Prostate gland (tissue), 2 donors: ENCODE measurements around the gene CCDC12. TPM values are rescaled to one million over a fixed set of nuclear protein-coding genes. Genes with fewer than 3 reads are reported as not detected.

Experiments used
- DNase-seq: peaks from one replicate; pipeline ENCODE4 v3.0.0-alpha.2; 2019; ENCODE audit warnings: low spot score
- H3K27ac ChIP-seq, 2 donors: fragments of 200-600 bp; sonication (generic); 2 replicates each; pipeline ENCODE4 v1.5.1; 2017 to 2019
- H3K27me3 ChIP-seq: fragments of 200-600 bp; sonication (generic); replicated peaks from 2 replicates; pipeline ENCODE4 v1.5.1; 2019; ENCODE audit not compliant: insufficient read depth
- H3K36me3 ChIP-seq, 2 donors: fragments of 200-600 bp; sonication (generic); 1 replicate in 1 of 2; 2 replicates in 1 of 2; pipeline versions ENCODE4 v1.5.1 to v1.8.1; 2017 to 2019
- H3K4me1 ChIP-seq: fragments of 200-600 bp; sonication (generic); replicated peaks from 2 replicates; pipeline ENCODE4 v1.5.1; 2019
- H3K4me3 ChIP-seq, 2 donors: fragments of 200-600 bp; sonication (generic); 2 replicates each; pipeline ENCODE4 v1.5.1; 2017 to 2019
- H3K9me3 ChIP-seq: fragments of 200-600 bp; sonication (generic); 2 replicates; pipeline ENCODE4 v1.5.1; 2017
- POLR2A ChIP-seq: fragments of 450-650 bp; IDR thresholded peaks from one replicate; pipeline ENCODE4 v1.6.1; 2016; ENCODE audit warnings: antibody characterized with exemption, mild to moderate bottlenecking
- POLR2AphosphoS5 ChIP-seq: sonication (generic); formaldehyde crosslinking; IDR thresholded peaks from one replicate; pipeline ENCODE4 v1.6.1; 2017; ENCODE audit warnings: antibody characterized with exemption
- WGBS: methylation state at CpG from one replicate; pipeline ENCODE4 v1.1.5; 2018; 5-methylcytosine and 5-hydroxymethylcytosine counted together
- intact Hi-C: fragments of 100-400 bp; cut with DNase I; formaldehyde crosslinking; loops from one replicate; pipeline ENCODE4 v1.14.2; 2022
- total RNA-seq, 2 donors: library from RNA; depleted of rRNA; stranded (reverse); fragments of >200 nt; gene quantifications; one replicate each; pipeline ENCODE4 v1.1.0, GENCODE V29; 2016
- TF ChIP-seq, protein P1 (sequence below), 4 experiments: fragments of 200-600 bp in 2 of 4; fragments of 450-650 bp in 2 of 4; sonication (generic) in 2 of 4; IDR thresholded peaks; 1 replicate in 3 of 4; 2 replicates in 1 of 4; pipeline ENCODE4 v1.5.1; 2016 to 2019; ENCODE audit warnings: antibody characterized with exemption in 4 of 4, mild to moderate bottlenecking in 2 of 4, moderate library complexity in 2 of 4

The CCDC12 gene
- total RNA-seq, 2 donors from 2014 or later: 34.6 to 78.7 TPM

DNA sequence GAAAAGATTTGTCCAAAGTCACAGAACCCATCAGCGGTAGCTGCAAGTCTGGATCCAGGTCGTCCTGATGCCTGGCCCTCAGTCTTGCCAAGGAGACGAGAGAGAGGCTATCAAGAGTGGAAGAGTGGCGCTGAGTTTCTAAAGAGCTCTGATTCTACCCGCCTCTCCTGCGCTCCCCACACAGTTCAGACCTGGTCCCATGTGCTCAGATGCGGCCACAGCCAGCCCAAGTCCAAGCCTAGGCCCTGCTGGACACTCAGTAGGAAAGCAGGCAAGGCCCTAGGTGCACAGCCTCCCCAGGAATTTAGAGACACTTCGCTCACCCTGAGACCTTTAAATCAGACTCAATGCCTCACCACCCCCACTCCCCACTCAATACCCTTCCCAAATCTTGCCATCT, 32.4 kb downstream of the CCDC12 start:
- no peaks in the 10 kb centered on the region for H3K36me3 ChIP-seq
- TF ChIP-seq POLR2AphosphoS5 (no peak), POLR2A (no peak)
- TF ChIP-seq, protein P1, sequence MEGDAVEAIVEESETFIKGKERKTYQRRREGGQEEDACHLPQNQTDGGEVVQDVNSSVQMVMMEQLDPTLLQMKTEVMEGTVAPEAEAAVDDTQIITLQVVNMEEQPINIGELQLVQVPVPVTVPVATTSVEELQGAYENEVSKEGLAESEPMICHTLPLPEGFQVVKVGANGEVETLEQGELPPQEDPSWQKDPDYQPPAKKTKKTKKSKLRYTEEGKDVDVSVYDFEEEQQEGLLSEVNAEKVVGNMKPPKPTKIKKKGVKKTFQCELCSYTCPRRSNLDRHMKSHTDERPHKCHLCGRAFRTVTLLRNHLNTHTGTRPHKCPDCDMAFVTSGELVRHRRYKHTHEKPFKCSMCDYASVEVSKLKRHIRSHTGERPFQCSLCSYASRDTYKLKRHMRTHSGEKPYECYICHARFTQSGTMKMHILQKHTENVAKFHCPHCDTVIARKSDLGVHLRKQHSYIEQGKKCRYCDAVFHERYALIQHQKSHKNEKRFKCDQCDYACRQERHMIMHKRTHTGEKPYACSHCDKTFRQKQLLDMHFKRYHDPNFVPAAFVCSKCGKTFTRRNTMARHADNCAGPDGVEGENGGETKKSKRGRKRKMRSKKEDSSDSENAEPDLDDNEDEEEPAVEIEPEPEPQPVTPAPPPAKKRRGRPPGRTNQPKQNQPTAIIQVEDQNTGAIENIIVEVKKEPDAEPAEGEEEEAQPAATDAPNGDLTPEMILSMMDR (IDR thresholded peaks at IDR 0.05): no peak

DNA sequence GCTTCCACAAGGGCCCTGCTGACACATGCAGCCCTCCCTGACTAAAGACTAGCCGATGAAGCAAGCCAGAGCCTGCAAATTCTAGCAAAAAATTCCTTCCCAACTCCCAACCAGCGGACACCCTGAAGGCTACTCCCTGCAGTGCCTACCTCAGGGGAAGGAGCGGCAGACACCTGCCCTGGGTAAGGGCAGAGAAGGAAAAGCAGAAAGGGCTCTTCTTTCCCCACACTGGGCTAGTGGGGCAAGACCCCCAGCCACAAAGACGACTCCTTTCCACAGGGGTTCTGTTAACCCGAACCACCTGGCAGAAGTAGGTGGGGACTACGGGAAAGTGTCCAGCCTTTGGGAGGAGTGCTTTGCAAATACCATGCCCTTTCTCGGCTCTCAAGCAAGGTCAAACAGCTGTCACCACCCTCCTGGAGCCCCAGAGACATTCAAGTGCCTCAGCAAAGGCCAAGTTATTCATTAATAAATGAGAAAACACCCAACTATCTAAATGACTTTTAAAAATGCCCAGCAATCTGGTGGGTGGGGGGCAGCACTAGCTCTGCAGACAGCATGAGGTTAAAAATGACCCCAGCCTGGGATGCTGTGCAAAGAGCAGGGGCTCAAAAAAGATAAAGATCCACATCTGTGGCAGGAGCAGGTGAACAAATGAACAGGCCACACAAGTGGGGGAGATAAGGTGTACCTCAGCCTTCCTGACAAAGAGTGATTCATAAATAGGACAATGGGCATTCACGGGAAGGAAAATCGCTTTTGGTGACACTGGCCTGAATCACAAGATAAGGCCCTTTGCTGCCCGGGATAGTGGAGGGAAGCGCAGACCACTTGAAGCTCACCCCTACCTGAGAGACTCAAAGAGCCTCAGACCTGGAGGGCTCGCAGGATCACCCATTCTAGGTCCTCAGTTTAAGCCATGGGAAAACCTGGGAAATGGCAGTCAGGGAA, 33.0 kb downstream of the CCDC12 start:
- H3K27me3 ChIP-seq: no peaks in the 10 kb centered on the region
- intact Hi-C loops: no loop called here
- 56% methylated on average over 11 of the region's 12 CpGs for WGBS
- H3K36me3 ChIP-seq: no peaks in the 10 kb centered on the region
- H3K4me1 ChIP-seq: peaks cover 16% of the 10 kb centered on the region
- H3K9me3 ChIP-seq: no peaks in the 10 kb centered on the region
- no peak overlapping the region for H3K4me3 ChIP-seq
- no peak for DNase-seq
- TF ChIP-seq POLR2A (no peak), POLR2AphosphoS5 (no peak)
- TF ChIP-seq, protein P1 (IDR thresholded peaks at IDR 0.05): no peak
- H3K27ac ChIP-seq: no peak overlapping the region

More for the DNA sequence above, 32.4 kb downstream of the CCDC12 start:
- Histone ChIP-seq H3K4me1 (peaks cover 21% of the 10 kb centered on the region), H3K9me3 (no peaks in the 10 kb centered on the region), H3K27me3 (no peaks in the 10 kb centered on the region), H3K4me3 (no peak overlapping the region), H3K27ac (no peak overlapping the region)
- WGBS: 81% methylated on average over 8 of the region's 8 CpGs
- DNase-seq: no peak
- intact Hi-C loops: no loop called here

DNA sequence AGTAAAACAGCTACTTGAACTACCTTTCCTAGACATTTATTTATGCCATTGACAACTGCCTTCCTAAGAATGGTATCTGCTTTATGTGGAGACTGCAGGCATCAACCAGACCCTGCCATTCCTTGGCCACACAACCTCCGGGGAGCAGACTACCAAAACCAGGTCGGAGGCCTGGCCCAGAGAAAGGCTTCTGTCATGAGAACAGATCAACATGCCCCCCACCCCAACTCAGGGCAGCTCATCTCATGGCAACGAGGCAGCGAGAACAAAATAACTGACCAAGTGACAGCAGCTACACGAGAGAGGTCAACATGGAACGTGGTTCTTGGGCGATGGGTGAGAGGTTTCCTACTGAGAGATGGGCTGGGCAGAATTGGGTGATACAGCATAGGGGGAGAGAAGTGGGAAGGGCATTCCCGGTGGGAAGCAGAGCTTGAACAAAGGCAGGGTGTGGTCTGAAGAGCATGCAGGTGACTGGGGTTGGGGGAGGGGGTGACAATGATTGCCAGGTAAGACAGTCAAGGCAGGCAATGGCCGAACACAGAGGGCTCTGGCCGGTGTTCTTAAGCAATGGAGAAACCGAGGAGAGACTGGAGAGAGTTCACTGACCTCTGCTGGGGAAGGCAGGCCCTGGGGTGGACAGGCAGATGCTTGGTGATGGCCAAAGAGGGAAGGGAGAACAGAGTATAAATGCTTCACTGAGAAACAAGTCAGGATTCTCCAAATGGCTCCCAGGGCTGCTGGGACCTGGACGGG, 33.9 kb downstream of the CCDC12 start:
- 80% methylated on average over 12 of the region's 12 CpGs for WGBS

DNA sequence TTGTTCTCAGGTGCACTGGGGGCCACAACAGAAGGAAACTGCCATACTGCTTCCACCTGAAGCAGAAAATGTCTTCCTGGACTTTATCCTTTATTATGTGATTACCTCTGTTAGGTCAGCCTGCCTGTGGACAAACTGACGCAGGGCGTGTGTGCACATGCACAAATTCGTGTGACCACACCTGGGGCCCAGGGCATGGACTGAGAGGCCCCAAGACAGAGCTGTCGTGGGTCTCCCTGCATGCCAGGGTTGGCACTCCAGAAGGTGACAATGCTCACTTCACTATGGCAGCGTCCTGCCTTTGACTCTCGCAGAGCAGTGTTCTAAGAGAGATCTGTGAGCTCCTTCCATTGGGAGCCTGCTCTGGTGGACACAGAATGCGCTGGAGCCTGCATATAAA, 34.5 kb downstream of the CCDC12 start:
- no peak overlapping the region for H3K27ac ChIP-seq
- no peaks in the 10 kb centered on the region for H3K27me3 ChIP-seq
- H3K4me1 ChIP-seq: peaks cover 2% of the 10 kb centered on the region
- intact Hi-C loops: no loop called here
- WGBS: 81% methylated on average over 7 of the region's 7 CpGs
- TF ChIP-seq, protein P1 (IDR thresholded peaks at IDR 0.05): no peak
- no peak for TF ChIP-seq POLR2A
- no peak for TF ChIP-seq POLR2AphosphoS5
- DNase-seq: no peak
- H3K36me3 ChIP-seq: no peaks in the 10 kb centered on the region
- H3K4me3 ChIP-seq: no peak overlapping the region
- no peaks in the 10 kb centered on the region for H3K9me3 ChIP-seq

More for the DNA sequence above, 33.9 kb downstream of the CCDC12 start:
- no peak for DNase-seq
- Histone ChIP-seq H3K4me3 (no peak overlapping the region), H3K27me3 (no peaks in the 10 kb centered on the region), H3K4me1 (peaks cover 8% of the 10 kb centered on the region), H3K27ac (no peak overlapping the region), H3K9me3 (no peaks in the 10 kb centered on the region), H3K36me3 (no peaks in the 10 kb centered on the region)
- no peak for TF ChIP-seq POLR2A
- no peak for TF ChIP-seq POLR2AphosphoS5
- TF ChIP-seq, protein P1 (IDR thresholded peaks at IDR 0.05): no peak
- intact Hi-C loops: no loop called here
